Liver (tissue), 9 donors: Measurements from ENCODE around the gene RPS14. TPM values are rescaled to one million over a fixed set of nuclear protein-coding genes. Genes with fewer than 3 reads are reported as not detected.

ENCODE experiments used
- DNase-seq: peaks from one replicate; pipeline ENCODE4 v3.0.0-alpha.2; 2017; ENCODE audit warnings: low spot score
- H3K27ac ChIP-seq, 2 donors: one replicate each; pipeline ENCODE4 v1.7.0; 2013; ENCODE audit warnings: inconsistent platforms in 2 of 2, low read length in 2 of 2, control low read depth in 1 of 2, low read depth in 1 of 2, mild to moderate bottlenecking in 1 of 2
- H3K27me3 ChIP-seq, 4 donors: one replicate each; pipeline versions ENCODE4 v1.6.1 to v1.7.0; 2013; ENCODE audit warnings: low read length in 3 of 4, inconsistent platforms in 1 of 4, mild to moderate bottlenecking in 1 of 4, moderate library complexity in 1 of 4; ENCODE audit not compliant: control insufficient read depth in 4 of 4, insufficient read depth in 4 of 4
- H3K36me3 ChIP-seq, 4 donors: one replicate each; pipeline versions ENCODE4 v1.6.1 to v1.7.0; 2013; ENCODE audit warnings: low read length in 3 of 4, mild to moderate bottlenecking in 3 of 4, low read depth in 1 of 4, moderate library complexity in 1 of 4; ENCODE audit not compliant: control insufficient read depth in 4 of 4, insufficient read depth in 3 of 4
- H3K4me1 ChIP-seq, 4 donors: one replicate each; pipeline versions ENCODE4 v1.6.1 to v1.7.0; 2013; ENCODE audit warnings: low read length in 3 of 4, mild to moderate bottlenecking in 3 of 4, moderate library complexity in 1 of 4; ENCODE audit not compliant: control insufficient read depth in 4 of 4, insufficient read depth in 4 of 4
- H3K4me3 ChIP-seq, 3 donors: one replicate each; pipeline versions ENCODE4 v1.6.1 to v1.7.0; 2013; ENCODE audit warnings: low read length in 3 of 3, control low read depth in 1 of 3, low read depth in 1 of 3, mild to moderate bottlenecking in 1 of 3
- H3K9ac ChIP-seq, 2 donors: one replicate each; pipeline ENCODE4 v1.7.0; 2013; ENCODE audit warnings: low read length in 2 of 2, mild to moderate bottlenecking in 2 of 2, moderate library complexity in 2 of 2, control low read depth in 1 of 2, low read depth in 1 of 2
- H3K9me3 ChIP-seq, 4 donors: one replicate each; pipeline versions ENCODE4 v1.6.1 to v1.7.0; 2013; ENCODE audit warnings: low read length in 3 of 4; ENCODE audit not compliant: control insufficient read depth in 4 of 4
- EGR1 ChIP-seq, 2 donors: IDR thresholded peaks; 2 replicates each; pipeline ENCODE4 v1.6.1; 2016 to 2018; ENCODE audit warnings: antibody characterized with exemption in 2 of 2, low read depth in 2 of 2
- FOXA1 ChIP-seq: IDR thresholded peaks from 2 replicates; pipeline ENCODE4 v1.6.1; 2016; ENCODE audit warnings: antibody characterized with exemption
- FOXA2 ChIP-seq: IDR thresholded peaks from 2 replicates; pipeline ENCODE4 v1.6.1; 2016; ENCODE audit warnings: antibody characterized with exemption
- GABPA ChIP-seq, 2 donors: IDR thresholded peaks in 1 of 2; conservative IDR thresholded peaks in 1 of 2; 2 replicates each; pipeline ENCODE4 v1.6.1; 2016; ENCODE audit warnings: antibody characterized with exemption in 2 of 2, mild to moderate bottlenecking in 1 of 2, moderate library complexity in 1 of 2
- HNF4A ChIP-seq, 2 donors: conservative IDR thresholded peaks; 2 replicates each; pipeline ENCODE4 v1.6.1; 2016; ENCODE audit warnings: antibody characterized with exemption in 2 of 2, mild to moderate bottlenecking in 2 of 2
- HNF4G ChIP-seq: IDR thresholded peaks from 2 replicates; pipeline ENCODE4 v1.6.1; 2016; ENCODE audit warnings: antibody characterized with exemption
- JUND ChIP-seq, 2 donors: IDR thresholded peaks; 2 replicates each; pipeline ENCODE4 v1.6.1; 2016; ENCODE audit warnings: antibody characterized with exemption in 2 of 2
- NR2F2 ChIP-seq: IDR thresholded peaks from 2 replicates; pipeline ENCODE4 v1.6.1; 2016; ENCODE audit warnings: antibody characterized with exemption
- RAD21 ChIP-seq, 2 donors: IDR thresholded peaks; 2 replicates each; pipeline ENCODE4 v1.6.1; 2016; ENCODE audit warnings: antibody characterized with exemption in 2 of 2, mild to moderate bottlenecking in 2 of 2
- RXRA ChIP-seq, 2 donors: IDR thresholded peaks; 2 replicates each; pipeline ENCODE4 v1.6.1; 2017 to 2018; ENCODE audit warnings: antibody characterized with exemption in 2 of 2, mild to moderate bottlenecking in 1 of 2
- SP1 ChIP-seq: IDR thresholded peaks from 2 replicates; pipeline ENCODE4 v1.6.1; 2018; ENCODE audit warnings: antibody characterized with exemption, mild to moderate bottlenecking
- TAF1 ChIP-seq: conservative IDR thresholded peaks from 2 replicates; pipeline ENCODE4 v1.6.1; 2016; ENCODE audit warnings: antibody characterized with exemption, mild to moderate bottlenecking
- YY1 ChIP-seq: IDR thresholded peaks from 2 replicates; pipeline ENCODE4 v1.6.1; 2016; ENCODE audit warnings: antibody characterized with exemption, mild to moderate bottlenecking
- WGBS: extraction: QIAGEN DNeasy Blood & Tissue Kit; methylation state at CpG from one replicate; pipeline ENCODE4 v1.1.7; 2013; 5-methylcytosine and 5-hydroxymethylcytosine counted together
- polyA plus RNA-seq, 2 donors: library from polyadenylated mRNA; stranded (reverse) in 1 of 2; unstranded in 1 of 2; fragments of 200-250 nt in 1 of 2; fragments of >200 nt in 1 of 2; fragmentation: Nextera tagmentation in 1 of 2; extraction: Ambion mirVana in 1 of 2; gene quantifications; one replicate each; pipeline versions ENCODE4 v1.2.1 to v1.2.3, GENCODE V29; 2013 to 2015
- total RNA-seq, 2 donors: library from RNA; depleted of rRNA; stranded (reverse); fragments of >200 nt; gene quantifications; one replicate each; pipeline ENCODE4 v1.2.3, GENCODE V29; 2014
- TF ChIP-seq, protein P1 (sequence below): IDR thresholded peaks from 2 replicates; pipeline ENCODE4 v1.6.1; 2016; ENCODE audit warnings: antibody characterized with exemption
- TF ChIP-seq, protein P2 (sequence below): IDR thresholded peaks from 2 replicates; pipeline ENCODE4 v1.6.1; 2016; ENCODE audit warnings: antibody characterized with exemption
- TF ChIP-seq, protein P3 (sequence below): IDR thresholded peaks from 2 replicates; pipeline ENCODE4 v1.6.1; 2016; ENCODE audit warnings: antibody characterized with exemption, mild to moderate bottlenecking
- TF ChIP-seq, protein P4 (sequence below): fragments of 150-350 bp; IDR thresholded peaks from 2 replicates; pipeline ENCODE4 v1.5.1; 2017; ENCODE audit warnings: improper control_type of control experiment, low read depth, low read length; ENCODE audit not compliant: missing input control
- TF ChIP-seq, protein P5 (sequence below): IDR thresholded peaks from 2 replicates; pipeline ENCODE4 v1.6.1; 2016; ENCODE audit warnings: antibody characterized with exemption
- donor health status: healthy.
- donor health status: healthy.
- donor health status: healthy.
- donor health status: healthy.
- donor health status: healthy.

Gene RPS14
- total and polyA plus RNA-seq, 4 donors = 609 to 956 (median 885) TPM

DNA sequence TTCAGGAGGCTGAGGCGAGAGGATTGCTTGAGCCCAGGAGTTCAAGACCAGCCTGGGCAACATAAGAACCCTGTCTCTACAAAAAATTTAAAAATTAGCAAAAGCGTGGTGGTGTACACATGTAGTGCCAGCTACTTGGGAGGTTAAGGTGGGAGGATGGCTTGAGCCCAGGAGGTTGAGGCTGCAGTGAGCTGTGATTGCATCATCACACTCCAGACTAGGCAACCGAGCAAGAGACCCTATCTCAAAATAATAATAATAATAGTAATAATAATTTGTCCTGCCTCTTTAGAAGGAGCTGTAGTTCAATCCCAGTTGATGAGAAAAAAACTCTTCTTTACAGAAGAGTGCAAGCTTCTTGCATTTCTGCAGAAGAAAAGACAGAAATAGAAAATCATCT, 26.8 kb downstream of the RPS14 start:
- WGBS = 80% methylated on average over 3 of the region's 3 CpGs
- no peaks in the 10 kb centered on the region for H3K27me3 ChIP-seq
- no peaks in the 10 kb centered on the region for H3K36me3 ChIP-seq
- H3K27ac ChIP-seq = no peak overlapping the region
- H3K4me3 ChIP-seq = no peak overlapping the region
- no peaks in the 10 kb centered on the region for H3K9me3 ChIP-seq
- H3K4me1 ChIP-seq = peaks cover 0 to 3% (median under 1%) of the 10 kb centered on the region in 4 donors
- no peak overlapping the region for H3K9ac ChIP-seq
- TF ChIP-seq, protein P1, sequence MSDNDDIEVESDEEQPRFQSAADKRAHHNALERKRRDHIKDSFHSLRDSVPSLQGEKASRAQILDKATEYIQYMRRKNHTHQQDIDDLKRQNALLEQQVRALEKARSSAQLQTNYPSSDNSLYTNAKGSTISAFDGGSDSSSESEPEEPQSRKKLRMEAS = no peak
- TF ChIP-seq GABPA (IDR thresholded peaks at IDR 0.05 in 1 of 2, conservative IDR thresholded peaks at IDR 0.05 in 1 of 2) (no peak), YY1 (no peak), EGR1 (IDR thresholded peaks at IDR 0.05; ENCODE audit: low read depth in 2 of 2) (no peak), RXRA (IDR thresholded peaks at IDR 0.05) (no peak), FOXA1 (no peak), RAD21 (IDR thresholded peaks at IDR 0.05) (no peak), SP1 (no peak)
- TF ChIP-seq, protein P2, sequence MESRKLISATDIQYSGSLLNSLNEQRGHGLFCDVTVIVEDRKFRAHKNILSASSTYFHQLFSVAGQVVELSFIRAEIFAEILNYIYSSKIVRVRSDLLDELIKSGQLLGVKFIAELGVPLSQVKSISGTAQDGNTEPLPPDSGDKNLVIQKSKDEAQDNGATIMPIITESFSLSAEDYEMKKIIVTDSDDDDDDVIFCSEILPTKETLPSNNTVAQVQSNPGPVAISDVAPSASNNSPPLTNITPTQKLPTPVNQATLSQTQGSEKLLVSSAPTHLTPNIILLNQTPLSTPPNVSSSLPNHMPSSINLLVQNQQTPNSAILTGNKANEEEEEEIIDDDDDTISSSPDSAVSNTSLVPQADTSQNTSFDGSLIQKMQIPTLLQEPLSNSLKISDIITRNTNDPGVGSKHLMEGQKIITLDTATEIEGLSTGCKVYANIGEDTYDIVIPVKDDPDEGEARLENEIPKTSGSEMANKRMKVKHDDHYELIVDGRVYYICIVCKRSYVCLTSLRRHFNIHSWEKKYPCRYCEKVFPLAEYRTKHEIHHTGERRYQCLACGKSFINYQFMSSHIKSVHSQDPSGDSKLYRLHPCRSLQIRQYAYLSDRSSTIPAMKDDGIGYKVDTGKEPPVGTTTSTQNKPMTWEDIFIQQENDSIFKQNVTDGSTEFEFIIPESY = no peak
- TF ChIP-seq, protein P3, sequence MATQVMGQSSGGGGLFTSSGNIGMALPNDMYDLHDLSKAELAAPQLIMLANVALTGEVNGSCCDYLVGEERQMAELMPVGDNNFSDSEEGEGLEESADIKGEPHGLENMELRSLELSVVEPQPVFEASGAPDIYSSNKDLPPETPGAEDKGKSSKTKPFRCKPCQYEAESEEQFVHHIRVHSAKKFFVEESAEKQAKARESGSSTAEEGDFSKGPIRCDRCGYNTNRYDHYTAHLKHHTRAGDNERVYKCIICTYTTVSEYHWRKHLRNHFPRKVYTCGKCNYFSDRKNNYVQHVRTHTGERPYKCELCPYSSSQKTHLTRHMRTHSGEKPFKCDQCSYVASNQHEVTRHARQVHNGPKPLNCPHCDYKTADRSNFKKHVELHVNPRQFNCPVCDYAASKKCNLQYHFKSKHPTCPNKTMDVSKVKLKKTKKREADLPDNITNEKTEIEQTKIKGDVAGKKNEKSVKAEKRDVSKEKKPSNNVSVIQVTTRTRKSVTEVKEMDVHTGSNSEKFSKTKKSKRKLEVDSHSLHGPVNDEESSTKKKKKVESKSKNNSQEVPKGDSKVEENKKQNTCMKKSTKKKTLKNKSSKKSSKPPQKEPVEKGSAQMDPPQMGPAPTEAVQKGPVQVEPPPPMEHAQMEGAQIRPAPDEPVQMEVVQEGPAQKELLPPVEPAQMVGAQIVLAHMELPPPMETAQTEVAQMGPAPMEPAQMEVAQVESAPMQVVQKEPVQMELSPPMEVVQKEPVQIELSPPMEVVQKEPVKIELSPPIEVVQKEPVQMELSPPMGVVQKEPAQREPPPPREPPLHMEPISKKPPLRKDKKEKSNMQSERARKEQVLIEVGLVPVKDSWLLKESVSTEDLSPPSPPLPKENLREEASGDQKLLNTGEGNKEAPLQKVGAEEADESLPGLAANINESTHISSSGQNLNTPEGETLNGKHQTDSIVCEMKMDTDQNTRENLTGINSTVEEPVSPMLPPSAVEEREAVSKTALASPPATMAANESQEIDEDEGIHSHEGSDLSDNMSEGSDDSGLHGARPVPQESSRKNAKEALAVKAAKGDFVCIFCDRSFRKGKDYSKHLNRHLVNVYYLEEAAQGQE = no peak
- TF ChIP-seq, protein P4, sequence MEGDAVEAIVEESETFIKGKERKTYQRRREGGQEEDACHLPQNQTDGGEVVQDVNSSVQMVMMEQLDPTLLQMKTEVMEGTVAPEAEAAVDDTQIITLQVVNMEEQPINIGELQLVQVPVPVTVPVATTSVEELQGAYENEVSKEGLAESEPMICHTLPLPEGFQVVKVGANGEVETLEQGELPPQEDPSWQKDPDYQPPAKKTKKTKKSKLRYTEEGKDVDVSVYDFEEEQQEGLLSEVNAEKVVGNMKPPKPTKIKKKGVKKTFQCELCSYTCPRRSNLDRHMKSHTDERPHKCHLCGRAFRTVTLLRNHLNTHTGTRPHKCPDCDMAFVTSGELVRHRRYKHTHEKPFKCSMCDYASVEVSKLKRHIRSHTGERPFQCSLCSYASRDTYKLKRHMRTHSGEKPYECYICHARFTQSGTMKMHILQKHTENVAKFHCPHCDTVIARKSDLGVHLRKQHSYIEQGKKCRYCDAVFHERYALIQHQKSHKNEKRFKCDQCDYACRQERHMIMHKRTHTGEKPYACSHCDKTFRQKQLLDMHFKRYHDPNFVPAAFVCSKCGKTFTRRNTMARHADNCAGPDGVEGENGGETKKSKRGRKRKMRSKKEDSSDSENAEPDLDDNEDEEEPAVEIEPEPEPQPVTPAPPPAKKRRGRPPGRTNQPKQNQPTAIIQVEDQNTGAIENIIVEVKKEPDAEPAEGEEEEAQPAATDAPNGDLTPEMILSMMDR = no peak
- TF ChIP-seq, protein P5, sequence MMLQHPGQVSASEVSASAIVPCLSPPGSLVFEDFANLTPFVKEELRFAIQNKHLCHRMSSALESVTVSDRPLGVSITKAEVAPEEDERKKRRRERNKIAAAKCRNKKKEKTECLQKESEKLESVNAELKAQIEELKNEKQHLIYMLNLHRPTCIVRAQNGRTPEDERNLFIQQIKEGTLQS = no peak
- no peak for DNase-seq

DNA sequence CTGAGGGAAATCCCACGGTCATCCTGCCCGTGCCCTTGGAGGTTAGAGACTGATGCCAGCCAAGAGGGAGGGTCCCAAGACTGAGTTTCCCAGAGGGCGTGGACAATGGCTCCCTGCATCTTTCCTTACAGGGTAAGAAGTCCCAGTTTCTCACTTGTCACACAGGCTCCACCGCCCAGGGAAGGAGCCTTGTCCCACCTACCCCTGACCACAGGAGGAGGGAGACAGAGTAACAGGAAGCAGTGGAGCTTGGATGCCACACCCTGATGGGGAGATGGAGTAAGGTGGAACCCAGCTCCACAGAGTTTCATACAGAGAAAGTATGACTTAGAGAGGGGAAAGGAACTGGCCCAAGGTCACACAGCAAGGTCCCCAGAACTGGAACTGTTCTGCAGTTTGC, 27.5 kb downstream of the RPS14 start:
- no peaks in the 10 kb centered on the region for H3K4me1 ChIP-seq
- H3K27ac ChIP-seq = no peak overlapping the region
- H3K27me3 ChIP-seq = no peaks in the 10 kb centered on the region
- no peaks in the 10 kb centered on the region for H3K9me3 ChIP-seq
- no peak for DNase-seq
- H3K4me3 ChIP-seq = no peak overlapping the region
- 66% methylated on average over 4 of the region's 4 CpGs for WGBS
- no peak overlapping the region for H3K9ac ChIP-seq
- no peaks in the 10 kb centered on the region for H3K36me3 ChIP-seq
- TF ChIP-seq, protein P4 = no peak
- TF ChIP-seq NR2F2 (no peak), TAF1 (no peak), EGR1 (IDR thresholded peaks at IDR 0.05; ENCODE audit: low read depth in 2 of 2) (no peak), FOXA2 (no peak), GABPA (IDR thresholded peaks at IDR 0.05 in 1 of 2, conservative IDR thresholded peaks at IDR 0.05 in 1 of 2) (no peak), HNF4G (no peak), JUND (IDR thresholded peaks at IDR 0.05) (no peak), RXRA (IDR thresholded peaks at IDR 0.05) (no peak), FOXA1 (no peak), YY1 (no peak), SP1 (no peak), HNF4A (conservative IDR thresholded peaks at IDR 0.05) (no peak), RAD21 (IDR thresholded peaks at IDR 0.05) (no peak)
- TF ChIP-seq, protein P1 = no peak
- TF ChIP-seq, protein P5 = no peak
